ENCODE data around the gene ALDH18A1.

ALDH18A1 gene

DNA sequence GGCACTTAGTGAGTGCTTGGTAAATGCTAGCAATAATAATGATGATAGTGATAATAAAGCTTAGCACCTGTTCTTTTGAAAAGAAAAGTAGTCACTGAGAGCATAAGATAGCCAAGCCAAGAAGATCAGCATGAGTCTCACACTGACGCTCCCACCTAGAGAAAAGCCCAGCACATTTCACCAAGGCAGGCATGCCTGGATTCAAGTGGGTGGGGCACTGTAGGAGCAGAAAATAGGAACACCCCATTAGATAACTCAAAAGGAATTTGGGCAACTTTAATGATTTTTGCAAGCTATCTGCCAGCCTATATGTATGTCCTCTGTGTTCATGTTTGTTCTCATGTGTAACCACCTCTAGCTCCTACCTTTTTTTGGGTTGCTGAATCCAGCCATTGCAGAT is 77.2 kb downstream of the ALDH18A1 start:
- Histone ChIP-seq H3K9me3 (ENCODE audit: control insufficient read depth, insufficient read depth, low read length) (no peaks in the 10 kb centered on the region), H3K4me3 (ENCODE audit: low read depth, low read length) (no peak overlapping the region), H3K27me3 (ENCODE audit: control insufficient read depth, insufficient read depth, low read length) (no peaks in the 10 kb centered on the region), H3K9ac (ENCODE audit: low read depth, low read length) (no peak overlapping the region), H3K4me1 (ENCODE audit: control insufficient read depth, insufficient read depth, low read length) (no peaks in the 10 kb centered on the region), H3K36me3 (ENCODE audit: control insufficient read depth, insufficient read depth, low read length) (no peaks in the 10 kb centered on the region), H3K27ac (ENCODE audit: low read depth, low read length) (no peak overlapping the region)

DNA sequence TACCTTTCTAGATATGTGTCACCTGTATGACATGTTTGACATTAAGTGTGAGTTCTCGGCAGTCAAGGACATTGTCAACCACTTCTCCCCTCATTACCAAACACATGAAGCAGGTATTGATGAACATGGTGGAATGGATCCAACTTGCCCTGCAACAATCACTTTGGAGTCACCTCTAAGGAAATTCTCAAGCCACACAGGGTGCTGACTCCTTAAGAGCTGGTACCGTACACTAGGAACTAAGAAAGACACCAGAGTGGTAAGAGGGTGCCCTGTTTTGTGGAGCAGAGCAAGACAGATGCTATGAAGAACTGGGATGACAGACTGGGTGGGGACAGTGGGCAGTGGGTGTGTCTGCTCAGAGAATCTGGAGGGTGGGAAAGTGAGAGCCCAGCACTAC is 77.9 kb downstream of the ALDH18A1 start:
- H3K9ac ChIP-seq (ENCODE audit: low read depth, low read length) = no peak overlapping the region
- H3K9me3 ChIP-seq (ENCODE audit: control insufficient read depth, insufficient read depth, low read length) = no peaks in the 10 kb centered on the region
- no peak overlapping the region for H3K27ac ChIP-seq (ENCODE audit: low read depth, low read length)
- H3K27me3 ChIP-seq (ENCODE audit: control insufficient read depth, insufficient read depth, low read length) = no peaks in the 10 kb centered on the region
- H3K4me1 ChIP-seq (ENCODE audit: control insufficient read depth, insufficient read depth, low read length) = no peaks in the 10 kb centered on the region
- no peak overlapping the region for H3K4me3 ChIP-seq (ENCODE audit: low read depth, low read length)
- no peaks in the 10 kb centered on the region for H3K36me3 ChIP-seq (ENCODE audit: control insufficient read depth, insufficient read depth, low read length)

DNA sequence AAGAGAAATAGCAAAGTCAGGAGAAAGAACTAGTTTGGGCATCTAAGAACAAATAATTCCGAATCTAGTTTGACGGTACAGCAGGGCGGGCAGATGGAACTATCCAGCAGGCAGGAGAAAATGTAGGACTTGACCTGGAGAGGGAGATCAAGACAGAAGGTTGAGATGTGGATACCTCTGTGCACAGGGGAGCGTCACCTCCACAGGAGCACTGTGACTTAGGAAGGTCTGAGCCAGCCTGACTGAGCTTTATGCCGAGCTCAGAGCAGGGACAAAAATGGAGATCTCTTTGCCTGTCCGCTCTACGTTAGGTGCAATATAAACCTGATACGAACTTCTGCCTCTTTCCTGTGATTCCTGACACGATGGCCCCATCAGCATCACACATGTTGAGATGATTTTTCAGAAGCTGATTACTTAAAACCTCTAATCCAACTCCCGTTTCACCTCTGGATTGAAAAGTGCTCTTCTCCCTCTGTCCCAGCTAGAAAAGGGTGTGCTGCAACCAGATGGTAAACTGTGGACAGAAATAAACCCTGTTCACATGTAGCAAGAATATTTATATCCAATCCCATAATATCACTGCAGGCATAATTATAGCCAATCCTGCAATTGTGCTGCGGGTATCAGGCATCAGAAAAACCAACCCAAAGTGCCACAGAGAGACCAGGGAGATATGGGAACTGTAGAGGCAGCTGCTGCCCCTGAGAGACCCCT is 81.7 kb downstream of the ALDH18A1 start:
- Histone ChIP-seq H3K27ac (ENCODE audit: low read depth, low read length) (no peak overlapping the region), H3K9ac (ENCODE audit: low read depth, low read length) (no peak overlapping the region), H3K36me3 (ENCODE audit: control insufficient read depth, insufficient read depth, low read length) (no peaks in the 10 kb centered on the region), H3K4me3 (ENCODE audit: low read depth, low read length) (no peak overlapping the region), H3K4me1 (ENCODE audit: control insufficient read depth, insufficient read depth, low read length) (0 out of 2 replicates have a peak, but pooled peaks cover 4% of the 10 kb centered on the region), H3K27me3 (ENCODE audit: control insufficient read depth, insufficient read depth, low read length) (no peaks in the 10 kb centered on the region), H3K9me3 (ENCODE audit: control insufficient read depth, insufficient read depth, low read length) (no peaks in the 10 kb centered on the region)

DNA sequence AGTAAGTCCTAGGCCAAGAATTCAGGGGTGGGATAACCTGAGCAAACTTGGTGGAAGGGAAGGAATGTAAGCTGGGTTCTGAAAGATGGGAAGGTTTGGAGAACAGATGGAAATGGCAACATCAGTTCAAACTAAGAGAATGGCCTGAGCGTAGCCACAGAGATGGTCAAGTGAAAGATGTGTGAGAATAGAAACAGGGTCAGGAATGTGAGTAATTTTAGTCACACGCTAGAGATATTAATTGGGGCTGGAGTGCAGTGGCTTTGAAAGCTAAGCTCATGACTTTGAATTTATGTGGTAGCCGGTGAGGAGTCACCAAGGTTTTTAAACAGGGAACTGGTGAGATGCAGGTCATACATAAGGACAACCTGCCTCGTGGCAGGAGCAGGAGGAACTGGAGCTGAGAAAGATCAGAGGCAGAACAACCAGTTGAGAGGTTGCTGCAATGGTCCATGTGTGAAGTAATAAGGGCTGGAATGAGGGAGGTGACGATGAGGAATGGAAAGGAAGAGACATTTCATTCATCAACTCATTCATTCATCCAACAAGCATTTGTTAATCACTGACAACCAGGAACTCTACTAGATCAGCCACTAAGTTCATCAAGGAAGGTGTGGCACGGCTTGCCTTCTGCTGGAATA is 82.4 kb downstream of the ALDH18A1 start:
- Histone ChIP-seq H3K4me1 (ENCODE audit: control insufficient read depth, insufficient read depth, low read length) (0 out of 2 replicates have a peak, but pooled peaks cover 4% of the 10 kb centered on the region), H3K27ac (ENCODE audit: low read depth, low read length) (no peak overlapping the region), H3K4me3 (ENCODE audit: low read depth, low read length) (no peak overlapping the region), H3K9ac (ENCODE audit: low read depth, low read length) (no peak overlapping the region), H3K36me3 (ENCODE audit: control insufficient read depth, insufficient read depth, low read length) (no peaks in the 10 kb centered on the region), H3K27me3 (ENCODE audit: control insufficient read depth, insufficient read depth, low read length) (no peaks in the 10 kb centered on the region), H3K9me3 (ENCODE audit: control insufficient read depth, insufficient read depth, low read length) (no peaks in the 10 kb centered on the region)

DNA sequence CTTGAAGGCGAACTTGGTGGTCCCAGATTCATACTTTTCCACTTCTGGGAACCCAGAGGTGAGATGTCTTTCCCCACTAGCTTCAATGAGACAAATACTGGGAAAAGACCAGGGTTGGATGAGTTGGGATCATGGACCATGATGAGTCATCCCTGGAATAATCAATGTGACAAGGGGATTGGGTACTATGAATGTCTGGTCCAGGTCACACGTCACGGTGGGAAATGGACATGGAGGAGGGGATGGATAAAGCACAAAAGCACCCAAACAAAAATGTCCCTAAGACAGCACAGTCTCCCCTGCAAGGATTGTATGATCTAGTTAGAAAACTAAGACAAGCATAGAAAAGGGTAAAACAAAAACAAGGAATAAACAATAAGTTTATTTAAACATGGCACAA is 83.0 kb downstream of the ALDH18A1 start:
- no peaks in the 10 kb centered on the region for H3K27me3 ChIP-seq (ENCODE audit: control insufficient read depth, insufficient read depth, low read length)
- no peak overlapping the region for H3K27ac ChIP-seq (ENCODE audit: low read depth, low read length)
- no peaks in the 10 kb centered on the region for H3K9me3 ChIP-seq (ENCODE audit: control insufficient read depth, insufficient read depth, low read length)
- H3K4me3 ChIP-seq (ENCODE audit: low read depth, low read length) = no peak overlapping the region
- no peaks in the 10 kb centered on the region for H3K36me3 ChIP-seq (ENCODE audit: control insufficient read depth, insufficient read depth, low read length)
- 0 out of 2 replicates have a peak, but pooled peaks cover 4% of the 10 kb centered on the region for H3K4me1 ChIP-seq (ENCODE audit: control insufficient read depth, insufficient read depth, low read length)
- H3K9ac ChIP-seq (ENCODE audit: low read depth, low read length) = no peak overlapping the region

DNA sequence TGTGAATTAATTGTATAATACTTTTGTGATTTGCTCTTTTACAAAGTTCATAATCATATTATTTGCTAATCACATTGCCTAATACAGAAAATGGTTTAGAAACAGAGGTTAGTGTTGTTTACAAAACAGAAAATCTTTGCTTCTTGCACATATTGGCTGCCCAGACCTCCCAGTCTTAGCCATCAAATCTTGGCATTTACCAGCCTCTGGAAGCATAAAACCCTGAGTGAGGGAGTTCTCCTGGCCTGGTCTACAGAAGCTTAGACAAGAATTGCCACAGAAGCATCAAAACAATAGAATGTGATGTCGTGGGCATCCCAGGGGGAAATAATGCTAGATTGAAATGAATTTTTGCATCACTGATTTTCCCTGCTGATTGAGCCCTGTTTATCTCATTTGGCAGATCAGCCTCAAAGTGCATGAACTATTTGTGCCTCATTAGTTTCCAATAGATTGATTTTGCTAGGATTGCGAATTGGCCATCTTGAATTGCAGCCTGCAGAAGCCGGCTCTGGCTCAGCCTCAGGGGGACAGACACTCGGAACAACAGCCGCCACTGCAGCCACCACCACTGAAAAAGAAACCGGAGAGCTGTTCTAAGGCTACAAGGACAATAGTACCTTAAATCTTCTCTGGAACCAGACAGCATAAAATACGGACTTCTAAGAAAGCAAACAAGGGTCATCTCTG is 84.2 kb downstream of the ALDH18A1 start:
- Histone ChIP-seq H3K27ac (ENCODE audit: low read depth, low read length) (no peak overlapping the region), H3K27me3 (ENCODE audit: control insufficient read depth, insufficient read depth, low read length) (no peaks in the 10 kb centered on the region), H3K9me3 (ENCODE audit: control insufficient read depth, insufficient read depth, low read length) (no peaks in the 10 kb centered on the region), H3K36me3 (ENCODE audit: control insufficient read depth, insufficient read depth, low read length) (no peaks in the 10 kb centered on the region), H3K4me1 (ENCODE audit: control insufficient read depth, insufficient read depth, low read length) (0 out of 2 replicates have a peak, but pooled peaks cover 4% of the 10 kb centered on the region), H3K9ac (ENCODE audit: low read depth, low read length) (no peak overlapping the region), H3K4me3 (ENCODE audit: low read depth, low read length) (no peak overlapping the region)

DNA sequence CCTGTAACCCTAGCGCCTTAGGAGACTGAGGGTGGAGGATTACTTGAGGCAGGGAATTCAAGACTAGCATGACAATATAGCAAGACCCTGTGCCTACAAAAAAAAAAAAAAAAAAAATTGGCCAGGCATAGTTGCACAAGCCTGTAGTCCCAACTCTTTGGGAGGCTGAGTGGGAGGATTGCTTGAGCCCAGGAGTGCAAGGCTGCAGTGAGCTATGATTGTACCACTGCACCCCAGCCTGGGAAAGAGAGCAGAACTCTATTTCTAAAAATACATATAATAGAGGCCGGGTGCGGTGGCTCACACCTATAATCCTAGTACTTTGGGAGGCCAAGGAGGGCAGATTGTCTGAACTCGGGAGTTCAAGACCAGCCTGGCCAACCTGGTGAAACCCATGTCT is 85.1 kb downstream of the ALDH18A1 start:
- H3K4me1 ChIP-seq (ENCODE audit: control insufficient read depth, insufficient read depth, low read length) = 0 out of 2 replicates have a peak, but pooled peaks cover 4% of the 10 kb centered on the region
- H3K9me3 ChIP-seq (ENCODE audit: control insufficient read depth, insufficient read depth, low read length) = no peaks in the 10 kb centered on the region
- no peak overlapping the region for H3K27ac ChIP-seq (ENCODE audit: low read depth, low read length)
- no peaks in the 10 kb centered on the region for H3K27me3 ChIP-seq (ENCODE audit: control insufficient read depth, insufficient read depth, low read length)
- H3K4me3 ChIP-seq (ENCODE audit: low read depth, low read length) = no peak overlapping the region
- H3K36me3 ChIP-seq (ENCODE audit: control insufficient read depth, insufficient read depth, low read length) = no peaks in the 10 kb centered on the region
- H3K9ac ChIP-seq (ENCODE audit: low read depth, low read length) = no peak overlapping the region

DNA sequence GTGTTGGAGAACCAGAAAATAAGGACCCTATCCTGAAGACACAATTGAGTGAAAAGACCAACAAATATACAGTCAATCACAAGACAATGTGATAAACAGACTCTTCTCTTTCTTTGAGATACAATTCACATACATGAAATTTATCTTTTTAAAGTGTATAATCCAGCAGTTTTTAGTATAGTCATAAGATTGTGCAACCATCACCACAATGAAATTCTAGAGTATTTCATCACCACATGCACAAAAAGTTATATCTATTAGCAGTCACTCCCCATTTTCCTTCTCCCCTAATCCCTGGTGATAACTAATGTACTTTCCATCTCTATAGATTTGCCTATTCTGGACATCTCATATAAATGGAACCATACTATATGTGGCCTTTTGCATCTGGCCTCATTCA is 87.1 kb downstream of the ALDH18A1 start:
- no peak overlapping the region for H3K9ac ChIP-seq (ENCODE audit: low read depth, low read length)
- H3K9me3 ChIP-seq (ENCODE audit: control insufficient read depth, insufficient read depth, low read length) = no peaks in the 10 kb centered on the region
- H3K36me3 ChIP-seq (ENCODE audit: control insufficient read depth, insufficient read depth, low read length) = no peaks in the 10 kb centered on the region
- no peaks in the 10 kb centered on the region for H3K27me3 ChIP-seq (ENCODE audit: control insufficient read depth, insufficient read depth, low read length)
- H3K4me1 ChIP-seq (ENCODE audit: control insufficient read depth, insufficient read depth, low read length) = 0 out of 2 replicates have a peak, but pooled peaks cover 4% of the 10 kb centered on the region
- no peak overlapping the region for H3K27ac ChIP-seq (ENCODE audit: low read depth, low read length)
- no peak overlapping the region for H3K4me3 ChIP-seq (ENCODE audit: low read depth, low read length)

DNA sequence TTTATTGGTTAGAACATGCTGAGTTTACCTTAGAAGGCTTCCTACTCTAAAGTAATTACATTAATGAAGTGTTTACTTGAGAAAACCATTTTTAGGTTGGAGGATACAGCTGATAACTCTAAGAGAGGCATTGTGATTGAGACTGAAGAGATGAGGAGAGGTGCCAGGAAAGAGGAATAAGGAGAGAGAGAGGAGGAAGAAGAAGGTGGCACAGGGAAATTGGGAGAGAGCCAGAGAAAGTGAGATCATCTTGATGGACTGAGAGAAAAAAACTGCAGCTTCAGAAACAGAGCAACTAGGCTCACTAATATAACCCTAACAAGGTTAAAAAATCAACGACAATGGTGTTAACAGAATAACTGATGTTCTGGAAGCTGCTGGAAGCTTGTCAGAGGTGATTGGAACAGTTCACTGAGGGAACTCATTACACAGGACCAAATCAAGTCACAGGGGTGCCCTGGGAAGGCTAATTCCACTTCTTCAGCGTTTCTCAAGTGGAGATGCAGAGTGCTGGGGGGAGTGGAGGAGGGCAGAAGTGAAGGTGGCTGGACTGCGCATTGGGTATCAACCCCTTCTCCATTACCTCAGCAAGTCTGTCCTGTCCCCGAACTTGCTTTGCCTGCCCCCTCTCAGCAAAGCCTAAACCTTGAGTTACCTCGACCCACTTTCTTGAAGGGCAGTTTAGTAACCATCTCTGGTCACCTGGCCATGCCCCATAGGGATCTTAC is 88.4 kb downstream of the ALDH18A1 start:
- no peaks in the 10 kb centered on the region for H3K36me3 ChIP-seq (ENCODE audit: control insufficient read depth, insufficient read depth, low read length)
- H3K9ac ChIP-seq (ENCODE audit: low read depth, low read length) = no peak overlapping the region
- no peak overlapping the region for H3K27ac ChIP-seq (ENCODE audit: low read depth, low read length)
- no peak overlapping the region for H3K4me3 ChIP-seq (ENCODE audit: low read depth, low read length)
- no peaks in the 10 kb centered on the region for H3K27me3 ChIP-seq (ENCODE audit: control insufficient read depth, insufficient read depth, low read length)
- 0 out of 2 replicates have a peak, but pooled peaks cover 4% of the 10 kb centered on the region for H3K4me1 ChIP-seq (ENCODE audit: control insufficient read depth, insufficient read depth, low read length)
- no peaks in the 10 kb centered on the region for H3K9me3 ChIP-seq (ENCODE audit: control insufficient read depth, insufficient read depth, low read length)

DNA sequence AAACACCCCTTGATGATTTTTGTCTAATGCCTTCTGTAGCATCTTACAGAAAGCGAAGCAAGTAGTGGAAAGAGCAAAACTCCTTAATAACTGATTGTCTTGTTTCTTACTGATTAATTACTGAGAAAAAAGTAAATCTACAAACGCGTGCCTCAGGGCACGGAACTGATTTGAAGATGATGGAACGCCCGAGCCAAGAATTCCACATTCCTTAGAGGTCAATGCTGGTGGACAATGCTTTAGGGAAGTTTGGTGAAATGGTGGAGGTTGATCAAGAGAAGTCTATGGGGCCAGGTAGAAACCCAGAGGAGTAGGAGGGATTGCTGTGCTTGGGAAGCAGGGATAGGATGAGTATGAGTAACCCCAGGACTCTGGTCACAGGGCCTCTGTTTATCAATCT is 90.4 kb downstream of the ALDH18A1 start:
- Histone ChIP-seq H3K4me3 (ENCODE audit: low read depth, low read length) (no peak overlapping the region), H3K27me3 (ENCODE audit: control insufficient read depth, insufficient read depth, low read length) (no peaks in the 10 kb centered on the region), H3K4me1 (ENCODE audit: control insufficient read depth, insufficient read depth, low read length) (no peaks in the 10 kb centered on the region), H3K27ac (ENCODE audit: low read depth, low read length) (no peak overlapping the region), H3K36me3 (ENCODE audit: control insufficient read depth, insufficient read depth, low read length) (no peaks in the 10 kb centered on the region), H3K9ac (ENCODE audit: low read depth, low read length) (no peak overlapping the region), H3K9me3 (ENCODE audit: control insufficient read depth, insufficient read depth, low read length) (no peaks in the 10 kb centered on the region)
